AG04449 (cell line): Measurements from ENCODE around the gene ASTN2.

Experiments
- CTCF ChIA-PET: fragments of 350-600 bp; formaldehyde crosslinking; extraction: SDS; loops from one replicate; lab custom pipeline; 2021; ENCODE audit warnings: antibody characterized with exemption; lab: Yijun Ruan, JAX
- POLR2A ChIA-PET: fragments of 400-600, 350-600 bp; formaldehyde crosslinking; extraction: SDS; loops from one replicate; lab custom pipeline; 2020; ENCODE audit warnings: antibody characterized with exemption, inconsistent platforms; lab: Yijun Ruan, JAX
- DNase-seq: peaks from one replicate; pipeline ENCODE4 v3.0.0-alpha.2; 2010; ENCODE audit warnings: low read depth, low spot score
- H3K4me3 ChIP-seq: 2 replicates; pipeline ENCODE4 v1.5.1; 2011; ENCODE audit warnings: low read depth, mild to moderate bottlenecking, control low read depth, low read length
- TF ChIP-seq, protein P1 (sequence below): IDR thresholded peaks from one replicate; pipeline ENCODE4 v1.5.1; 2011; ENCODE audit warnings: mild to moderate bottlenecking, moderate library complexity, low read length, control low read depth, inconsistent platforms; ENCODE audit not compliant: insufficient read depth; ENCODE audit errors: missing control alignments

Gene ASTN2

DNA sequence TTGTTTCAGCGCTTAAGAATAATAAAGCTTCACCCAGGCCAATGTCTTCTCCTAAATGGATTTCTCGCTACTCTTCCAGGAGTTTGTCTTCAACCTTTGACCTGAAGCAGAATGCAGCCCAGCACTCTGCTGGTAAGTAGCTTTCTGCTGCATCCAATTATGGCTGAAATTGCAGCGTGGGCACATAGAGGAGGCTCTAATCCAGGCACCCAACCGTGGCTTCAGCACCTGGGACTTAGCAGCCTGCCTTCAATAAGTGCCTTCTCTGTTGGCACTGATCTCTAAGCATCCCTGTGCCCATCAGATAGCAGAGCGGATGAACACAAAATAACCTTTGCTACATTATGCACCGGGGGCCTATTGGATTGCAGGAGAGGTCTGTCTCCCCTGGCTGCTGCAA, 622.6 kb downstream of the ASTN2 start:
- ChIA-PET POLR2A (no interaction called here), CTCF (no interaction called here)
- TF ChIP-seq, protein P1, sequence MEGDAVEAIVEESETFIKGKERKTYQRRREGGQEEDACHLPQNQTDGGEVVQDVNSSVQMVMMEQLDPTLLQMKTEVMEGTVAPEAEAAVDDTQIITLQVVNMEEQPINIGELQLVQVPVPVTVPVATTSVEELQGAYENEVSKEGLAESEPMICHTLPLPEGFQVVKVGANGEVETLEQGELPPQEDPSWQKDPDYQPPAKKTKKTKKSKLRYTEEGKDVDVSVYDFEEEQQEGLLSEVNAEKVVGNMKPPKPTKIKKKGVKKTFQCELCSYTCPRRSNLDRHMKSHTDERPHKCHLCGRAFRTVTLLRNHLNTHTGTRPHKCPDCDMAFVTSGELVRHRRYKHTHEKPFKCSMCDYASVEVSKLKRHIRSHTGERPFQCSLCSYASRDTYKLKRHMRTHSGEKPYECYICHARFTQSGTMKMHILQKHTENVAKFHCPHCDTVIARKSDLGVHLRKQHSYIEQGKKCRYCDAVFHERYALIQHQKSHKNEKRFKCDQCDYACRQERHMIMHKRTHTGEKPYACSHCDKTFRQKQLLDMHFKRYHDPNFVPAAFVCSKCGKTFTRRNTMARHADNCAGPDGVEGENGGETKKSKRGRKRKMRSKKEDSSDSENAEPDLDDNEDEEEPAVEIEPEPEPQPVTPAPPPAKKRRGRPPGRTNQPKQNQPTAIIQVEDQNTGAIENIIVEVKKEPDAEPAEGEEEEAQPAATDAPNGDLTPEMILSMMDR: no peak
- no peak overlapping the region for H3K4me3 ChIP-seq
- no peak for DNase-seq

DNA sequence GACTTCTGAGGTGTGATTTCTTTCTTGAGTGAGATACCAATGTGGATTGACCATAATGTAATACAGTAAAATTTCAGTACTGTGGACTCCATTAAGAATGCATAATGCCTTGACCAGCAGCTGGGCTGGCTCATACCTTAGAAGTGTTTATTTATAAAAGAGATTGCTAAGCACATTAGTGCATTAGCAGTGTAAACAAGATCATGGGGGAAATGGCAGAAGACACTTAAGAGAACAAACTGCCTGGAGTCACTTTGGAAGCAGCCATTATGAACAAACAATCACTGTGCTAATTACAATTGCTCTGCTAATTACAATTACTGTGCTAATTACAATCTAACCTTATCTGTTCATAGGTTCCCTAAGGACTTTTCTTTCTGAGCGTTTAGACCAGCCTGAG, 623.5 kb downstream of the ASTN2 start:
- H3K4me3 ChIP-seq: no peak overlapping the region
- DNase-seq: no peak
- TF ChIP-seq, protein P1: no peak
- ChIA-PET POLR2A (no interaction called here), CTCF (no interaction called here)

DNA sequence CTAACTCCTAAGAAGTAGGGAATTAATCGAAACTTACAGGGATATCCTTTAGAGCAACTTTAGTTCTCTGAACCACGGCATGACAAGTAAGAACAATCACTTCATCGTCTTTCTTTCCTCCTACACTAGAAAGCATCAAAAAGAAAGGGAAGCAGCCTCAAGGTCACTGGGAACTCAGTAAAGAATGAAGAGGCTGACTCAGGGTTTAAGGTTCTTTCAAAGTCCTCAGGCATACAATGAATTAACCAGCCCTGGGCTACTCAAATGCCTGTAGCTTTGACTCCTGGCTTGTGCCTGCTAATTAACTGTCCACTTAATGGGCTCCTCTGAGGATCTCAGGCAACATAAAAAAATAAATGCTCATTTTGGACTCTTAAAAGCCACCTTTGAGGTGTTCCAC, 625.8 kb downstream of the ASTN2 start:
- ChIA-PET CTCF (no interaction called here), POLR2A (no interaction called here)
- no peak for DNase-seq
- TF ChIP-seq, protein P1: no peak
- no peak overlapping the region for H3K4me3 ChIP-seq

DNA sequence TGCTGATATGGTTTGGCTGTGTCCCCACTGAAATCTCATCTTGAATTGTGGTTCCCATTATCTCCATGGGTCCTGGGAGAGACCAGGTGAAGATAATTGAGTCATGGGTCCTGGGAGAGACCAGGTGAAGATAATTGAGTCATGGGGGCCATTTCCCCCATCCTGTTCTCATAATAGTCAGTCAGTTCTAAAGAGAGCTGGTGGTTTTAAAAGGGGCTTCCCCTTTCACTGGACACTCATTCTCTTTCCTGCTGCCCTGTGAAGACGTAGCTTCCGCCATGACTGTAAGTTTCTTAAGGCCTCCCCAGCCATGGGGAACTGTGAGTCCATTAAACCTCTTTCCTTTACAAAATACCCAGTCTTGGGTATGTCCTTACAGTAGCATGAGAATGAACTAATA, 628.1 kb downstream of the ASTN2 start:
- POLR2A ChIA-PET: no interaction called here
- CTCF ChIA-PET: no interaction called here
- no peak overlapping the region for H3K4me3 ChIP-seq
- TF ChIP-seq, protein P1: no peak
- DNase-seq: no peak

DNA sequence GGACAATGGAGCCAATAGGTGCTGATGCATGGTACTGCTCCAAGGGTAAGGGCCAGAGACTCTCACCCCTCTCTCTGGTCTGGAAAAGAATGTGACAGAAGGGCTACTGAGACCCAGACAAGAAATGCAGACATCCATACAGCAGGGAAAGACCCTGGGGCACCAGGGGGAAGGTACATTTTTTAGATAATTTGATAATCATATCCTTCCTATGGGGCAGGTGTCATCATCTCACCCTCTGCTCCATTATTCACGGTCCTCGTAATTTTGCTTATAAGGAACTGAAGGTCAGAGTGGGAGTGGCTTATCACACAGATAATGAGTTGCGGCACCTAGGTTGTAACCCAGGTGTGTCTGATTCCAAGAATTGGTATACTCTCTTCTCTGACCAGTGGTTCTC, 637.7 kb downstream of the ASTN2 start:
- TF ChIP-seq, protein P1: no peak
- CTCF ChIA-PET: no interaction called here
- H3K4me3 ChIP-seq: no peak overlapping the region
- POLR2A ChIA-PET: no interaction called here
- no peak for DNase-seq

DNA sequence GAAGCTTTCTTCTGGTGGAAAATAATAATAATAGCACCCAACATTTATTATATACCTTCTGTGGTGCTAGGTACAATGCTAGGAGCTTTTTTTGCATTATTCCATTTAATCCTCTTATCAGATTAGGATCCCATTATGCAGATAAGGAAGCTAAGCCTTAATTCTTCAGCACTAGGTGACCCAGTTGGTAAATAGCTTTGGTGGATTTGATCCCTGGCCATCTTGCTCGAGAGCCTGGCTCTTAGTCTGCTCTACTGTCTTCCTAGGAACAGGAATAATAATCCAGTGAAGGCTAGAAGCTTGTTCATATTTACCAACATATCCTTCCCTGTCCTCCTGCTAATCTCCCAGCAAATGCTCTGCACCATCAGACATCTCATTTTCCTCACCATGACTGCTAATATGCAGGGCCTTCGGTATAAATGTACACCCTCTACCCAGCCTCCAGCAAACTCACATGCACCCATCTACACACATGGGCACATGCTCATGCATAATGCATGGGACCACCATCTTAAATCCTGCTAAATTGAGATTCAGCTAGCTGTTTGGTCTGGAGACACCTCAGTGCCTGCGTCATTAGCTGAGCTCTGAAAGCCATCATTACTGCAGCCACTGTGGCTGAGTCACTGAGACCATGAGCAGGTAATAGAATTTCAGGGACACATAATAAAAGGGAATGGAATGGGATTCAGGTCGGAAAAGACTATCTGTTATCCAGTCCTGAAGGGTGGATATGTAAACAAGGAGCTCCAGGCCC, 640.3 kb downstream of the ASTN2 start:
- TF ChIP-seq, protein P1: no peak
- ChIA-PET CTCF (no interaction called here), POLR2A (no interaction called here)
- H3K4me3 ChIP-seq: no peak overlapping the region
- no peak for DNase-seq
